ENCODE data around the gene RPP40. TPM values are rescaled to one million over a fixed set of nuclear protein-coding genes. Genes with fewer than 3 reads are reported as not detected.

Gene RPP40
- total RNA-seq, 2 experiments from 2014 or later: 12.2 to 22.7 TPM

DNA sequence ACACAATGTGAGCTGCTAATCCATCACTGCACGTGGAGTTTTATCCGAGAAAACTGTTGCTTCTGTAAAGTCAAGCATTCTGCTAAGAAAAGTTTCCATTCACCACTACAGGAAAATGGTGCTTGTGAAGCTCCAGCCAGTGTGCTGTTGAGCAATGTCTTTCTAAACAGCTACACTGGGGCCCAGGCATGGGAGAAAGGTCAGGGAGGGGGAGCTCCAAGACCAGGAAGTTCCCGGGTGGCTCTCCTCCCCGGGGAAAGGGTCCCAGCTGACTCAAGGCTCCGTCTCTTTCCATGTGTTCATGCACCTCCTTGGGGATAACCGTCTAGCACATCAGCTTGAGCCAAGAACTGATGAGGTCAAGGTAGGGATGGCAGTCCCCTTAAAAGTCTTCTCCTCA is 20.5 kb downstream of the RPP40 start:
- Histone ChIP-seq H3K4me1 (ENCODE audit: insufficient read depth, low read length, poor library complexity, severe bottlenecking) (no peaks in the 10 kb centered on the region), H3K9me2 (ENCODE audit: insufficient read depth, low read length) (no peaks in the 10 kb centered on the region), H3K4me2 (ENCODE audit: low read length) (no peak overlapping the region), H3K27ac (ENCODE audit: low read depth, low read length, poor library complexity, severe bottlenecking) (no peak overlapping the region), H3K79me2 (ENCODE audit: insufficient read depth, low read depth, low read length) (no peaks in the 10 kb centered on the region), H3K36me3 (ENCODE audit: insufficient read depth, low read length) (no peaks in the 10 kb centered on the region), H2AFZ (ENCODE audit: low read length) (no peak overlapping the region), H3K9me3 (ENCODE audit: low read length) (no peaks in the 10 kb centered on the region), H4K20me1 (ENCODE audit: insufficient read depth, low read length) (no peaks in the 10 kb centered on the region), H3K4me3 (ENCODE audit: low read depth, low read length, poor library complexity, severe bottlenecking) (no peak overlapping the region)
- TF ChIP-seq EZH2phosphoT487 (IDR thresholded peaks at IDR 0.05; ENCODE audit: borderline replicate concordance, low read depth, low read length): no peak
- TF ChIP-seq, protein P1, sequence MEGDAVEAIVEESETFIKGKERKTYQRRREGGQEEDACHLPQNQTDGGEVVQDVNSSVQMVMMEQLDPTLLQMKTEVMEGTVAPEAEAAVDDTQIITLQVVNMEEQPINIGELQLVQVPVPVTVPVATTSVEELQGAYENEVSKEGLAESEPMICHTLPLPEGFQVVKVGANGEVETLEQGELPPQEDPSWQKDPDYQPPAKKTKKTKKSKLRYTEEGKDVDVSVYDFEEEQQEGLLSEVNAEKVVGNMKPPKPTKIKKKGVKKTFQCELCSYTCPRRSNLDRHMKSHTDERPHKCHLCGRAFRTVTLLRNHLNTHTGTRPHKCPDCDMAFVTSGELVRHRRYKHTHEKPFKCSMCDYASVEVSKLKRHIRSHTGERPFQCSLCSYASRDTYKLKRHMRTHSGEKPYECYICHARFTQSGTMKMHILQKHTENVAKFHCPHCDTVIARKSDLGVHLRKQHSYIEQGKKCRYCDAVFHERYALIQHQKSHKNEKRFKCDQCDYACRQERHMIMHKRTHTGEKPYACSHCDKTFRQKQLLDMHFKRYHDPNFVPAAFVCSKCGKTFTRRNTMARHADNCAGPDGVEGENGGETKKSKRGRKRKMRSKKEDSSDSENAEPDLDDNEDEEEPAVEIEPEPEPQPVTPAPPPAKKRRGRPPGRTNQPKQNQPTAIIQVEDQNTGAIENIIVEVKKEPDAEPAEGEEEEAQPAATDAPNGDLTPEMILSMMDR (conservative IDR thresholded peaks at IDR 0.05; ENCODE audit: low read length): no peak
- DNase-seq (ENCODE audit: low spot score): no peak
- ChIA-PET CTCF (ENCODE audit: unreplicated experiment) (no interaction called here), POLR2A (no interaction called here)
- intact Hi-C loops (cut with micrococcal nuclease; ENCODE audit: unreplicated experiment): no loop called here
- BruUV-seq (replicated peaks): no TSS peak

DNA sequence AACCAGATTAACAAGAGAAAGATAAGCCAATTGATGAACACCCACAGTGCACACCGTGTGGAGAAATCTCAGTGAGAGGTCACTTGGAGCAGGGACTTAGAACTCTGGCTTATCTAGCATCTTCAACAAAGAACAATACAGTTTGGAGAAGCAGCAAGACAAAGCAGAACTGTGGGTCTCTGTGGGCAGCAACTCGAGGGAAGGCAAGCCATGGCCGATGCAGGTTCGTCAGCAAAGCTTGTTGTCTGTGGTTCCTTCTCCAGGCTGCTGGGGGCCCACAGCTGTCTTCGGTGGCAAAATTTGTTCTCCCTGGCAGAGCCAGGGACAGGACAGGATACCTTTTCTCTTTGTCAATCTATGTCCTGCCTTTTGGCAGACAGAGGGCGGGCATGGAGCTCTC is 22.1 kb downstream of the RPP40 start:
- no TSS peak for BruUV-seq (replicated peaks)
- no peak overlapping the region for H3K27ac ChIP-seq (ENCODE audit: low read depth, low read length, poor library complexity, severe bottlenecking)
- no peak overlapping the region for H3K4me3 ChIP-seq (ENCODE audit: low read depth, low read length, poor library complexity, severe bottlenecking)
- no peak overlapping the region for H3K4me2 ChIP-seq (ENCODE audit: low read length)
- POLR2A ChIA-PET: no interaction called here
- DNase-seq (ENCODE audit: low spot score): no peak
- no peaks in the 10 kb centered on the region for H3K4me1 ChIP-seq (ENCODE audit: insufficient read depth, low read length, poor library complexity, severe bottlenecking)
- no peak overlapping the region for H2AFZ ChIP-seq (ENCODE audit: low read length)
- no peaks in the 10 kb centered on the region for H3K36me3 ChIP-seq (ENCODE audit: insufficient read depth, low read length)
- intact Hi-C loops (cut with micrococcal nuclease; ENCODE audit: unreplicated experiment): no loop called here
- no peaks in the 10 kb centered on the region for H3K9me3 ChIP-seq (ENCODE audit: low read length)
- TF ChIP-seq, protein P1 (conservative IDR thresholded peaks at IDR 0.05; ENCODE audit: low read length): no peak
- H3K79me2 ChIP-seq (ENCODE audit: insufficient read depth, low read depth, low read length): no peaks in the 10 kb centered on the region
- H4K20me1 ChIP-seq (ENCODE audit: insufficient read depth, low read length): no peaks in the 10 kb centered on the region
- CTCF ChIA-PET (ENCODE audit: unreplicated experiment): interaction anchor here (0.9 kb wide), 1 partner anchor 22 kb away, joined by 6 read pairs; the partner anchor contains the start of gene RPP40
- no peaks in the 10 kb centered on the region for H3K9me2 ChIP-seq (ENCODE audit: insufficient read depth, low read length)

DNA sequence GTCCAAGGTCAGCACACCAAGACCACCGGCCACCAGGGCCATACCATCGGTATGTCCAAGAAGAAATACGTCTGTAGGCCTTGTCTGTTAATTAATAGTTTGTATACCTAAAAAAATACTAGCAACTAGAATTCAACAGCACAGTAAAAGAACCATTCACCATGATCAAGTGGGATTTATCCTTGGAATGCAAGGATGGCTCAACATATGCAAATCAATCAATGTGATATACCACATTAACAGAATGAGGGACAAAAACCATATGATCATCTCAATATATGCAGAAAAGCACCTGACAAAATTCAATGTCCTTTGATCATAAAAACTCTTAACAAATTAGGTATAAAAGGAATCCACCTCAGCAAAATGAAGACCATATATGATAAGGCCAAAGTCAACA is 24.4 kb downstream of the RPP40 start:
- ChIA-PET CTCF (ENCODE audit: unreplicated experiment) (no interaction called here), POLR2A (no interaction called here)
- no peak overlapping the region for H3K27ac ChIP-seq (ENCODE audit: low read depth, low read length, poor library complexity, severe bottlenecking)
- H2AFZ ChIP-seq (ENCODE audit: low read length): no peak overlapping the region
- no peak overlapping the region for H3K4me3 ChIP-seq (ENCODE audit: low read depth, low read length, poor library complexity, severe bottlenecking)
- no peak for TF ChIP-seq EZH2phosphoT487 (IDR thresholded peaks at IDR 0.05; ENCODE audit: borderline replicate concordance, low read depth, low read length)
- TF ChIP-seq, protein P1 (conservative IDR thresholded peaks at IDR 0.05; ENCODE audit: low read length): no peak
- no peak for DNase-seq (ENCODE audit: low spot score)
- no peaks in the 10 kb centered on the region for H3K79me2 ChIP-seq (ENCODE audit: insufficient read depth, low read depth, low read length)
- no peaks in the 10 kb centered on the region for H3K4me1 ChIP-seq (ENCODE audit: insufficient read depth, low read length, poor library complexity, severe bottlenecking)
- no peaks in the 10 kb centered on the region for H4K20me1 ChIP-seq (ENCODE audit: insufficient read depth, low read length)
- H3K9me3 ChIP-seq (ENCODE audit: low read length): no peaks in the 10 kb centered on the region
- H3K4me2 ChIP-seq (ENCODE audit: low read length): no peak overlapping the region
- intact Hi-C loops (cut with micrococcal nuclease; ENCODE audit: unreplicated experiment): no loop called here
- H3K36me3 ChIP-seq (ENCODE audit: insufficient read depth, low read length): no peaks in the 10 kb centered on the region
- no TSS peak for BruUV-seq (replicated peaks)
- H3K9me2 ChIP-seq (ENCODE audit: insufficient read depth, low read length): no peaks in the 10 kb centered on the region

Data from OCI-LY7 (cell line).